Bone marrow (tissue), 2 donors: Measurements from ENCODE around the gene DIDO1.

ENCODE experiments used
- DNase-seq, 2 donors: peaks; one replicate each; lab custom pipeline; 2025; lab: John Stamatoyannopoulos, UW

DIDO1 gene

GRCh38 chr20:62926229-62927127 is at the start of gene DIDO1:
Gene DIDO1 (minus strand): TSS chr20:62926505.
- DNase-seq: peak; percentile 64 to 80

GRCh38 chr20:62975251-62975760 is 49.0 kb upstream of the DIDO1 start:
- no peak for DNase-seq

GRCh38 chr20:62972845-62973745 is 46.8 kb upstream of the DIDO1 start:
- DNase-seq: no peak

- DNase-seq: peak; percentile 51 to 70
Observed at GRCh38 chr20:62971950-62972844, 45.9 kb upstream of the DIDO1 start.

- DNase-seq: no peak
Observed at GRCh38 chr20:62971211-62971949, 45.1 kb upstream of the DIDO1 start.

GRCh38 chr20:62970307-62971210 is 44.3 kb upstream of the DIDO1 start:
- DNase-seq: no peak

GRCh38 chr20:62969939-62970306 is 43.6 kb upstream of the DIDO1 start:
- DNase-seq: no peak

- no peak for DNase-seq
Observed at GRCh38 chr20:62969179-62969760, 43.0 kb upstream of the DIDO1 start.

GRCh38 chr20:62968378-62969178 is 42.3 kb upstream of the DIDO1 start:
- DNase-seq: no peak

- no peak for DNase-seq
Observed at GRCh38 chr20:62967628-62968351, 41.5 kb upstream of the DIDO1 start.

- no peak for DNase-seq
Observed at GRCh38 chr20:62967149-62967501, 40.8 kb upstream of the DIDO1 start.

- DNase-seq: no peak
Observed at GRCh38 chr20:62966212-62967148, 40.2 kb upstream of the DIDO1 start.

GRCh38 chr20:62965363-62965771 is 39.1 kb upstream of the DIDO1 start:
- DNase-seq: no peak

- no peak for DNase-seq
Observed at GRCh38 chr20:62964700-62965099, 38.4 kb upstream of the DIDO1 start.

- DNase-seq: no peak
Observed at GRCh38 chr20:62963614-62964397, 37.5 kb upstream of the DIDO1 start.
